ENCODE results near the gene FHL1. TPM values are rescaled to one million over a fixed set of nuclear protein-coding genes. Genes with fewer than 3 reads are reported as not detected.

Gene FHL1
- total RNA-seq, 2 experiments from 2014 or later, result 27.2 to 28.4 TPM

GRCh38 chrX:136186023-136186413 is 38.7 kb downstream of the FHL1 start:
- H3K9me3 ChIP-seq (ENCODE audit: control insufficient read depth in 1 of 2, insufficient read depth in 1 of 2, low read length in 2 of 2), result no peaks in the 10 kb centered on the region
- POLR2A ChIA-PET, result no interaction called here
- Mint-ChIP-seq H3K9me3 (no peaks in the 10 kb centered on the region), H3K36me3 (ENCODE audit: low read depth) (no peaks in the 10 kb centered on the region), H3K4me1 (ENCODE audit: low read depth) (peaks cover 3% of the 10 kb centered on the region), H3K27ac (no peak overlapping the region), H3K4me3 (no peak overlapping the region), H3K27me3 (no peaks in the 10 kb centered on the region)
- peaks cover under 1% of the 10 kb centered on the region for H3K4me1 ChIP-seq (ENCODE audit: insufficient read depth, low read length)
- CTCF ChIA-PET, result no interaction called here
- H3K4me3 ChIP-seq (ENCODE audit: low read length), result no peak overlapping the region
- no peak for TF ChIP-seq CTCF (IDR thresholded peaks at IDR 0.05)
- ATAC-seq (ENCODE audit: poor library complexity) (no peak), DNase-seq (no peak)
- no peaks in the 10 kb centered on the region for H3K36me3 ChIP-seq (ENCODE audit: insufficient read depth, low read length)
- no peak overlapping the region for H3K27ac ChIP-seq (ENCODE audit: low read depth in 1 of 2, low read length in 2 of 2)
- no peaks in the 10 kb centered on the region for H3K27me3 ChIP-seq (ENCODE audit: control insufficient read depth in 1 of 2, insufficient read depth in 2 of 2, low read length in 2 of 2)
- intact Hi-C loops (cut with DNase I, micrococcal nuclease), result no loop called here

- Mint-ChIP-seq H3K4me1 (ENCODE audit: low read depth) (peaks cover 35% of the 10 kb centered on the region), H3K4me3 (no peak overlapping the region), H3K9me3 (no peaks in the 10 kb centered on the region), H3K36me3 (ENCODE audit: low read depth) (no peaks in the 10 kb centered on the region), H3K27me3 (no peaks in the 10 kb centered on the region), H3K27ac (no peak overlapping the region)
- intact Hi-C loops (cut with DNase I, micrococcal nuclease), result no loop called here
- DNase-seq, result no peak
- Histone ChIP-seq H3K27ac (ENCODE audit: low read depth in 1 of 2, low read length in 2 of 2) (no peak overlapping the region), H3K4me3 (ENCODE audit: low read length) (no peak overlapping the region), H3K9me3 (ENCODE audit: control insufficient read depth in 1 of 2, insufficient read depth in 1 of 2, low read length in 2 of 2) (no peaks in the 10 kb centered on the region), H3K27me3 (ENCODE audit: control insufficient read depth in 1 of 2, insufficient read depth in 2 of 2, low read length in 2 of 2) (no peaks in the 10 kb centered on the region), H3K36me3 (ENCODE audit: insufficient read depth, low read length) (no peaks in the 10 kb centered on the region), H3K4me1 (ENCODE audit: insufficient read depth, low read length) (peaks cover 18% of the 10 kb centered on the region)
- ChIA-PET POLR2A (no interaction called here), CTCF (interaction anchor here (0.8 kb wide), 1 partner anchor 20 kb away, joined by 3 read pairs; no protein-coding TSS in a partner anchor)
- ATAC-seq (ENCODE audit: poor library complexity), result no peak
- TF ChIP-seq CTCF (IDR thresholded peaks at IDR 0.05), result no peak
Observed at GRCh38 chrX:136189222-136189621, 41.9 kb downstream of the FHL1 start.

- CTCF ChIA-PET, result no interaction called here
Observed at GRCh38 chrX:136190038-136190713, 42.8 kb downstream of the FHL1 start.

More at GRCh38 chrX:136190038-136190713, 42.8 kb downstream of the FHL1 start:
- no peak overlapping the region for H3K27ac Mint-ChIP-seq
- H3K4me3 Mint-ChIP-seq, result no peak overlapping the region
- POLR2A ChIA-PET, result interaction anchor here (0.6 kb wide), 1 partner anchor 110 kb away, joined by 3 read pairs; no protein-coding TSS in a partner anchor
- ATAC-seq (ENCODE audit: poor library complexity) (no peak), DNase-seq (no peak)
- H3K27ac ChIP-seq (ENCODE audit: low read depth in 1 of 2, low read length in 2 of 2), result no peak overlapping the region
- peaks cover 18% of the 10 kb centered on the region for H3K4me1 ChIP-seq (ENCODE audit: insufficient read depth, low read length)
- H3K9me3 Mint-ChIP-seq, result no peaks in the 10 kb centered on the region
- H3K9me3 ChIP-seq (ENCODE audit: control insufficient read depth in 1 of 2, insufficient read depth in 1 of 2, low read length in 2 of 2), result no peaks in the 10 kb centered on the region
- TF ChIP-seq CTCF (IDR thresholded peaks at IDR 0.05), result no peak
- intact Hi-C loops (cut with DNase I, micrococcal nuclease), result no loop called here
- H3K36me3 ChIP-seq (ENCODE audit: insufficient read depth, low read length), result no peaks in the 10 kb centered on the region
- H3K4me1 Mint-ChIP-seq (ENCODE audit: low read depth), result peaks cover 35% of the 10 kb centered on the region
- H3K27me3 ChIP-seq (ENCODE audit: control insufficient read depth in 1 of 2, insufficient read depth in 2 of 2, low read length in 2 of 2), result no peaks in the 10 kb centered on the region
- no peak overlapping the region for H3K4me3 ChIP-seq (ENCODE audit: low read length)
- H3K27me3 Mint-ChIP-seq, result no peaks in the 10 kb centered on the region
- H3K36me3 Mint-ChIP-seq (ENCODE audit: low read depth), result no peaks in the 10 kb centered on the region
